Skin epidermis (tissue), 12 donors: ENCODE data around the gene TRAF2.
"Not testable (repeated sequence)": the region's sequence is repeated elsewhere in the genome, so short reads cannot be mapped to it uniquely, and the experiment has no call there.

Experiments used
- H3K27ac ChIP-seq, 21 experiments: fragments of 200-600 bp; sonication (generic) in 11 of 21; one replicate each; pipeline ENCODE4 v1.5.0; 2020; ENCODE audit warnings: mild to moderate bottlenecking in 3 of 21, inconsistent platforms in 2 of 21, moderate library complexity in 2 of 21
- H3K4me3 ChIP-seq, 7 experiments: fragments of 200-600 bp; sonication (generic) in 2 of 7; one replicate each; pipeline ENCODE4 v1.5.0; 2020; ENCODE audit warnings: inconsistent platforms in 2 of 7, mild to moderate bottlenecking in 2 of 7, moderate library complexity in 1 of 7

Gene TRAF2, protein sequence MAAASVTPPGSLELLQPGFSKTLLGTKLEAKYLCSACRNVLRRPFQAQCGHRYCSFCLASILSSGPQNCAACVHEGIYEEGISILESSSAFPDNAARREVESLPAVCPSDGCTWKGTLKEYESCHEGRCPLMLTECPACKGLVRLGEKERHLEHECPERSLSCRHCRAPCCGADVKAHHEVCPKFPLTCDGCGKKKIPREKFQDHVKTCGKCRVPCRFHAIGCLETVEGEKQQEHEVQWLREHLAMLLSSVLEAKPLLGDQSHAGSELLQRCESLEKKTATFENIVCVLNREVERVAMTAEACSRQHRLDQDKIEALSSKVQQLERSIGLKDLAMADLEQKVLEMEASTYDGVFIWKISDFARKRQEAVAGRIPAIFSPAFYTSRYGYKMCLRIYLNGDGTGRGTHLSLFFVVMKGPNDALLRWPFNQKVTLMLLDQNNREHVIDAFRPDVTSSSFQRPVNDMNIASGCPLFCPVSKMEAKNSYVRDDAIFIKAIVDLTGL

DNA sequence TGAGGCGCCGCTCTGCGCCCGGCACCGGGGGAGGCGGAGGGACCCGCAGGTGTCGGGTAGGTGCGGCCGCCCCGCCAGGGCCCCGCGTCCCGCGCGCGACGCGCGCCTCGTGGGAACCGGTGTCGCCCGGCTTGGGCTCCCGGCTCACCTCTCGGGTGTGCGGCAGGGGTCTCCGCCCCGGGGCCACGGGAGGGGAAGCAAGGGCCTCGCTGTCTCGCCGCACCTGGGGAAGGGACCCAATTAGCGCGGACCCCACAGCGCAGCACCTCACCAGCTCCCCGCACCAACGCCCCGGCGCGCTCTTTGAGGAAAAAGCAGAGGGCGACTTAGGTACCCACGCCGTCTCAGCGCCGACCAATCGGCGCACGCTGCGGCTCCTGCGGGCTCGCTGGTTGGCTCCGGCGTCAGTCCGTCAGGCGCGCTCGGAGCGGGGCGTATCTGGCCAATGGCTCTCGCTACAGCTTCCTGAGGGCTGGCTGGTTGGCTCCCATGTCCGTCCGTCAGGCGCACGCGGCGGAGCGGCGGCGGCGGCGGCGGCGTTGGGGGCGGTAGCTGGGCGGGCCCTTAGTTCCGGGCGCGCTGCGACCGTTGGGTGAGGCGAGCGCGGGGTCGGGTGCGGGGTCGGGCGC lies at the start of gene TRAF2:
Gene TRAF2, plus strand, starts transcription at position 567 of the 629 bp plus-strand sequence. CDS start 12,225 bp downstream, outside the sequence.
- peak within 1 kb of the TSS; percentile 77 to 99 (median 90) for H3K4me3 ChIP-seq
- H3K27ac ChIP-seq, result peak within 1 kb of the TSS; percentile 84 to 99 (median 91)

DNA sequence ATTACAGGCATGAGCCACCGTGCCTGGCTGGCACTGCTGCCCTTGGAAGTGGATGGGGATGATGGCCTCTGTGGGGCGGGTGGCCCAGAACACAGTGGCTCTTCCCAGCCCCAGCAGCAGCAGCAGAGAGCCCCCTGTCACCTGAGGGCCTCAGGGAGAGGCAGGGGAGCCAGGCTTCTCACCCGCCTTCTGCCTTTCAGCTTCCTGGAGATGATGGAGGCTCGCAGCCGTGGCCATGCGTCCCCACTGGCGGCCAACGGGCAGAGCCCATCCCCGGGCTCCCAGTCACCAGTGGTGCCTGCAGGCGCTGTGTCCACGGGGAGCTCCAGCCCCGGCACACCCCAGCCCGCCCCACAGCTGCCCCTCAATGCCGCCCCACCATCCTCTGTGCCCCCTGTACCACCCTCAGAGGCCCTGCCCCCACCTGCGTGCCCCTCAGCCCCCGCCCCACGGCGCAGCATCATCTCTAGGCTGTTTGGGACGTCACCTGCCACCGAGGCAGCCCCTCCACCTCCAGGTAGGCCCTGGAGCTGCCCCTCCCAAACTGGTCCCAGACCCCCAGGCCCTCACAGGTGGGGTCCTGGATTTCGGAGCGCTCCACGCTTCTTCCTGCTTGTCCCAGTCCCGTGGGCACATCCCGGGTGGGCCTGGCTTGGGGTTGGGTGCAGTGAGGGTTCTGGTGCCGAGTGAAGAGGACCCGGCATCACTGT lies 49.0 kb upstream of the TRAF2 start:
- no peak overlapping the region for H3K27ac ChIP-seq
- no peak overlapping the region for H3K4me3 ChIP-seq

DNA sequence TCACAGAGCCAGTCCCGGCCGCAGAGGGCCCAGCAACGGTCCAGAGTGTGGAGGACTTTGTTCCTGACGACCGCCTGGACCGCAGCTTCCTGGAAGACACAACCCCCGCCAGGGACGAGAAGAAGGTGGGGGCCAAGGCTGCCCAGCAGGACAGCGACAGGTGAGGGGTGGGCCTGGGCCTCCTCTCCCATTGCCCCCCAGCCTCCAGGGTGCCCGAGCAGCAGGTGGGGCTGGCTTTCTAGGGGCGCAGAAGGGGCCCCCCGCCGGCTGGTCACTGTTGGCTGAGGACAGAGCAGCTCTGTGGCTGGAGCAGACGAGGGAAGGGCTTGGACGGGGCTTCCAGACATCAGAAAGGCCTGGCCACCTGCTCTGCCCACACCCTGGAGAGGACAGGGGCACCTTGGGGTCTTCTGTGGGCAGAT lies 48.4 kb upstream of the TRAF2 start:
- not testable (repeated sequence) for H3K27ac ChIP-seq, H3K4me3 ChIP-seq

DNA sequence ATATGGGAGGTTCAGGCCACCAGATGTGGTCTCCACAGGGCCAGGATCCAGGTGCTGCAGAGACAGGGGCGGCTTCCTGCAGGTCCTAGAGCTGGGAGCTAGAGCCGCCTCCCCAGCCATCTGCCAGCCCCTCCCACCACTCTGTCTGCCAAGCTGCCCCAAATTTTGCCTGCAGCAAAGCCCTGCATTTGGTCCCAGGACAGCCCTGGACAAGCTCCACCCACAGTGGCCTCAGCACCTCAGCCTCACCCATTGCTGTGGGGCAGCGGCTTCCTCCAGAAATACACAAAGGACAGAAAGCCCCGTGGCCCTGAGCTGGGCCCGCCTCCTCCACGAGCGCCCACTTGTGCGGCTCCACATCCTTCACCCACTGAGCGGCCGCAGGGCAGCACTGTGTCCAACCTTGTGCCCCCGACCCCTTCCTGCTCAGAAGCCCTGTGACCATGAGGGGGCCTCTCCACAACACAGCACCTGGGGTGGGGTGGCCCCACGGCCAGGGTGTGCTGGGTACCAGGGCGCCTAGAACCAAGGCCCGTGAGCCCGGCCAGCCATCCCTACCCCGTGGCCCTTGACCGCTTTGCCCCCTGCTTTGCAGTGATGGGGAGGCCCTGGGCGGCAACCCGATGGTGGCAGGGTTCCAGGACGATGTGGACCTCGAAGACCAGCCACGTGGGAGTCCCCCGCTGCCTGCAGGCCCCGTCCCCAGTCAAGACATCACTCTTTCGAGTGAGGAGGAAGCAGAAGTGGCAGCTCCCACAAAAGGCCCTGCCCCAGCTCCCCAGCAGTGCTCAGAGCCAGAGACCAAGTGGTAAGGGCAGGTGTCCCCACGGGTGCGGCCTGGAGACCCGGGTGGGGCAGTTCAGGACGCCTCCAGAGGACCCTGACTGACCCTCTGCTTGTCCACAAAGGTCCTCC lies 47.7 kb upstream of the TRAF2 start:
- no peak overlapping the region for H3K27ac ChIP-seq
- H3K4me3 ChIP-seq, result no peak overlapping the region

DNA sequence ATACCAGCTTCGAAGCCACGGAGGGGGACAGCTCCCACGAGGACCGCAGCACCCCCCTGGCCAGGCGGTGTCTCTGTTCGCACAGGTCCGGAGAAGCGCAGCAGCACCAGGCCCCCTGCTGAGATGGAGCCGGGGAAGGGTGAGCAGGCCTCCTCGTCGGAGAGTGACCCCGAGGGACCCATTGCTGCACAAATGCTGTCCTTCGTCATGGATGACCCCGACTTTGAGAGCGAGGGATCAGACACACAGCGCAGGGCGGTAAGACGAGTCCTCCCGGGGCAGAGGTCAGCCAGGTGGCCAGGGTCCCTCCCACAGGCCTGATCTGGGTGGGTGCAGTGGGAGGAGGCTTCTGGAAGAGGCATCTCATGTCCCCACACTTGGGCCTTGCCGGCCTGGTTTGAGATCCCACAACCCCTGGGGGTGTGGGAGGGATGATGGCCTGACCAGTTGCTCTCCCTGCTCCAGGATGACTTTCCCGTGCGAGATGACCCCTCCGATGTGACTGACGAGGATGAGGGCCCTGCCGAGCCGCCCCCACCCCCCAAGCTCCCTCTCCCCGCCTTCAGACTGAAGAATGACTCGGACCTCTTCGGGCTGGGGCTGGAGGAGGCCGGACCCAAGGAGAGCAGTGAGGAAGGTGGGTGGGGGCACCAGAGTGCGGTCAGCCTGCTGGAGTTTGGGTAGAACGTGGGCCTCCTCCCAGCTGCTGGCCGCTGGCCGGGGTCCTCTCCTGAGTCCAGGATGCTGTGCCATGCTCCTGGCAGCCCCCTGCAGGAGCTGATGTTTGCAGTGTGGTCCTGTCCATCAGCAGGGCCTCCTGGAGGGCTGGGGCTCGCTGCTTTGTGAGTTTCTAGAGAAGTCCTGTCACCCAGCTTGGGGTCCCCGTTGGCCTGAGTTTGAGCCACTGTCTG lies 46.8 kb upstream of the TRAF2 start:
- H3K4me3 ChIP-seq, result no peak overlapping the region
- no peak overlapping the region for H3K27ac ChIP-seq

DNA sequence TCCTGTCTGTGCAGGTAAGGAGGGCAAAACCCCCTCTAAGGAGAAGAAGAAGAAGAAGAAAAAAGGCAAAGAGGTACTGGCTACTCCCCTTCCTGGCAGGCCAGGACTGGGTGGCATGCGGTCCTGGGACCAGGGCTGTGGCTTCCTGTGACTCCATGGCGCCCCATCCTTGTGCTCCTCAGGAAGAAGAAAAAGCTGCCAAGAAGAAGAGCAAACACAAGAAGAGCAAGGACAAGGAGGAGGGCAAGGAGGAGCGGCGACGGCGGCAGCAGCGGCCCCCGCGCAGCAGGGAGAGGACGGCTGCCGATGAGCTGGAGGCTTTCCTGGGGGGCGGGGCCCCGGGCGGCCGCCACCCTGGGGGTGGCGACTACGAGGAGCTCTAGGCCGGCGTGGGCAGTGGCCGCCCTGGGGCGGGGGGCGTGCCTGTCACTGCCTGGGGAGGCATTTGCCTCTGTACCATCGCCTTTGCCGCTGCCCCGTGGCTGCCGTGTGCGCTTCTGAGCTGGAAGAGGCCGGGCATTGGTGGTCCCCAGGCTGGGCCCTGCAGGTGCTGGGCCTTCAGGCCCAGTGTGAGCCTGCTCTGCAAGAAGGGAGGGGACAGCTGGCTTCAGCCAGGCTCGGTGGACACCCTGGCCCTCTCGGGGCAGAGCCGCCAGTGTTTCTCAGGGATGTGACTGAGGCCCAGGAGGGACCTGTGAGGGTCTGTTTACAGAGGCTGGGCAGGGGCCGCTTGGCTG lies 46.0 kb upstream of the TRAF2 start:
- Histone ChIP-seq H3K4me3 (no peak overlapping the region), H3K27ac (peak overlapping the region in 1 of 21 experiments; percentile 27)

DNA sequence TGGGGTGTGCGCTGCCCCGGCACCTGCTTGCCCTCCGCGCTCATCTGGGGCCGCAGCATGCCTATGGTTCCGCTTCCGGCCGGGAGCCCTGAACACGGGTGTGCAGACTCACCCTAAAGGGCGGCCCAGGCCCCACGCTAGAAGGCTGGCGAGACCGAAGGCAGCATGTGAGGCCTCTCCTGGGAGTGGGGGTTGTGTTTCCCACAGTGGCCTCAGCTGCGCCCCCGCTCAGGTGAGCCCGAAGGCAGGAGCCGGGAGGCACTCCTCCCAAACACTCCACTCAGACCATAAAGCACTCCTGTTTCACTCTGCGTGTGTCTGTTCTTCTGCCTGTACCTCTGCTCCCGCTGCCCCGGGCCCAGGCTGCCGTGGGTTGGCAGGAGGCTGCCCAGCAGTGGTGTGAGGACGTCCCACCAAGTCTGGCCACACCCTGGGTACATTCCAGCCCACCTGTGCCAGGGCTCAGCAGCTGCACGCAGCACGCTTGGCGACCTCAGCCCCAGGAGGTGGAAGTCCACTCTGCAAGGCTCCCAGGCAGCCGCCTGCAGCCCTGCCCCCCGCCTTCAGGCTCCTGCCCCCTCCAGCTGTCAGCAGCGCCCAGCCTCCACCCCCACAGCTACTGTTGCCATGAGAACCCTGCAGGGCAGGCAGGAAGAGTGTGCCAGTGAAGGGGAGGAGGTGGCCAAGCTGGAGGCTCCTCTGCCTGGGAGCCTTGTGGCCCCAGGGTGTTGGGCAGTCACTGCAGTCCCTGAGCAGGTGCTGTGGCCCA lies 45.3 kb upstream of the TRAF2 start:
- H3K27ac ChIP-seq, result peak overlapping the region in 3 of 21 experiments; percentile 2 to 29 (median 27)
- H3K4me3 ChIP-seq, result no peak overlapping the region

DNA sequence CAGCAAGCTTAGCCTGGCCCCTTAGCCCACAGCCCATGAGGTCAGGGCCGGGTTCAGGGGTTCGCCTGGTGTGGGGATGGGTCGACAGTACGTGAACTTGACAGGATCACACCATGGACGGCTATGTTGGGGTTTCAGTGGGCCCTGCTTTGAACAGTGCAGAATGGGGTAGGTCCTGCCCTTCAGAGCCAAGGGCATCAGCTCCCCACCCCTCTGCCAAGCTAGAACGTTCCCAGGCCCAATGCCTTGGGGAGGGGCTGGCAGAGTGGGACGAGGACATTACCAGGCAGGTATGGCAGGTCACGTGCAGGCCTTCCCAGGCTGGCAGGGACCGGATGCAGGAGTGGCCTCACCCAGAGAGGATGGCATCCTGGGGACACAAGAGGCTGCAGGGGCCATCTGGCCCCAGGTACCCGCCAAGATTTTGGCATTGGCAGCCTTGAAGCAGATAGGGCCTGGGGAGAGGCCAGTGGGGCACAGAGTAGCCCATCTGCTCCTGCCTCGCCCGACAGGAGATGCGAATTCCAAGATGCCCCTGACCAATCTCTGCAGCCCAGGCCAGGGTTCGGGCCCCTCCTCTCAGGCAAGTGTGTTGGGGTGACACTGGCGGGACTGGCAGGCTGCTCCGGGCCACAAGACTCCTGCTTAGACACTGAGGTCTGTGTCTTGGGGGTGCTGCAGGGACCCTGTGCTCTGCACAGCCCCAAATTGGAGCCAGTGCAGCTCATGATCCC lies 44.5 kb upstream of the TRAF2 start:
- Histone ChIP-seq H3K4me3 (peak overlapping the region in 5 of 7 experiments; percentile 35 to 52 (median 44)), H3K27ac (peak overlapping the region in 2 of 21 experiments; percentile 50 to 64)

DNA sequence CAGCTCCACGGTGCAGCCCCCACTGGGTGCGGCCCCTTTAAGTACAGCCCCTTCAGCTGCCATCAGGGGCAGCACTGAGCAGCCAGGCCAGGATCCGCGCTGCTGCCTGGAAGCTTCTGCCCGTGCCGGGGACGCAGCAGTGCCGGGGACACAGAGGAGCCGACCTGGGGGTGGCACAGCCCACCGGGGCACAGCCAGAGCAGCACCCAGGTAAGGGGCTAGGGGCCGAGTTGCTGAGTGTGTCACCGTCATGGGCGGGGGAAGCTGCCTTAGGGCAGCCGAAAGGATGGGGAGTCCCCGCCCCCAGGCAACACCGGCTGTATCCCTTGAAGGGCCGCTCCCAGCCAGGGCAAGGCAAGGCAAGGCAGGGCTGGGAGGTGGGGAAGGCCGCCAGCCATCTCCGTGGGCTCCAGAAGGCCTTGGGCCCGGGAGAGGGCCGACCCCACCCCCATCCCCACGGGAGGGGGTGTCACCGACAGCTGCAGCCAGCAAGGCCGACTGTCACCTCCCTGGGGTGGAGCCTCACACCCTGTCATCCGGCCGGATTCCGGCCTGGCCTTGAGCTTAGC lies 43.9 kb upstream of the TRAF2 start, which contains the start of gene AJM1:
Gene AJM1, plus strand, starts transcription at position 99 of the 569 bp plus-strand sequence. CDS start 1,937 bp downstream, outside the sequence.
- Histone ChIP-seq H3K27ac (peak within 1 kb of the TSS in 10 of 21 experiments; percentile 0 to 64 (median 32)), H3K4me3 (peak within 1 kb of the TSS; percentile 20 to 52 (median 43))

DNA sequence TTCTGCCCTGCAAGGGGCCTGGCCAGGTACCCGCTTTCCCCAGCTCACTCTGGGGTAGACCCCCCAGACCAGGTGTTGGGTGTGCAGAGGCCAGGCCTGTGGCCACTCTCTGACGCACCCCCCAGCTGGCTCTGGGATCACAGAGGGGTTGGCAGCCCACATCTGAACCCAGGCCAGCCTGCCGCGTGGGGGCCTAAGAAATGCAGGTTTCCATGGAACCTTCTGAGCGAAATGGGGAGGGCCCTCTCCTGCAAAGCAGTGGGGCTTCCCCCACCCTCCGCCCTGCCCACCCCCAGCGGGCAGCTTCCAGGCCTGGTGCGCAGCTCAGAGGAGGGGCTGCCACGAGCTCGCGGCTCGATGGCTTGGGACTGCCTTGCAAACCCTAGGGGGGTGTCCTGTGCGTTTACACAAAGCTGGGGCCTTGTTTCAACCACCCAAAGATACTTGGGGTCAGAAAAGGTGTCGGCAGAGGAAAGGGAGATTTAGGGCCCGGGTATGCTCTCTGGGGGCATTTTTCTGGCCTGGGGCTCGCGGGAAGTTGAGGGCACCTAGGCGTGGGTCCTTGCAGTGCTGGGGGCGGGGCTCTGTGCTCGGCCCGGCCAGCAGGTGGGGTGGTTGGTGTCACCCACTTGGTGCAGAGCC lies 43.0 kb upstream of the TRAF2 start:
- Histone ChIP-seq H3K4me3 (peak overlapping the region in 6 of 7 experiments; percentile 1 to 52 (median 44)), H3K27ac (peak overlapping the region in 3 of 21 experiments; percentile 0 to 31 (median 29))

DNA sequence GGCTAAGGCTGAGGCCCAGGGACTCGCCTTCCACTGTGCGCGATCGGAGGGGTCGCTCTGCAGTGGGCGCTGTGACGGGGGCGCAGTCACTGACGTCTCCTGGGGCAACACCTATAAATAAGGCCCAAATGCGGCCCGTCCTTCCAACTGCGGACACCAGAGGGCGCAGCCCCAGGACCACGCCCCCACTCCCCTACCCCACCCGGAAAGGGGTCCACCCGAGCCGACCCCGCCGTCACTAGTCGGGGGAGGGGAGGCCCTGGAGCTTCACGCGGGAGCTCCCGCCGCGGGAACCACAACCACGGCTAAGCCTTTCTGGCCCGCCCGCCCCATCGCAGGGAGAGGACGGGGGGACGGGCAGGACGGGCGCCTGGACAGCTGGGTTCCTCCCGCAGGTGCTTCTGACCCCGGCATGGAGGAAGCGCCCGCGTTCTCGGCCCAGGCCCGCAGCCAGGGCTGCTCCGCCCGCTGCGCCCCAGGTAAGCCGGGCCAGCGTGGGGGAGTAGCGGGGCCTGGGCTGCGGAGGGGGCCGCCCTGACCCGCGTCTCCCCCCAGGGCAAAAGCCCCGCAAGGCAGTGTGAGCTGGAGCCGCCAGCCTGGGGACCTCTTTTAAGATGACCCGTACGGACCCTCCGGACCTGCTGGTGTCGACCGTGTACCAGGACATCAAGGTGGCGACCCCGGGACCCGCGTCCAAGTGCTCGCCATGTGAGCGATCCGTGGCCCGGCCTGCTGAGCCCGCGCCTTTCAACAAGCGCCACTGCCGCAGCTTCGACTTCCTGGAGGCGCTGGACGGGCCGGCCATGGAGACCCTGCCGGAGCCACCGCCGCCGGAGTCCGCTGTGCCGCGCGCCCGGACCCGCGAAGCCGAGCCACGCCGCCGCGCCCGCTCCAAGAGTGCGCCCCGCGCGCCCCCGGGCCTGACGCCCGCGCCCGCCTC lies 42.2 kb upstream of the TRAF2 start:
- not testable (repeated sequence) for H3K27ac ChIP-seq
- H3K4me3 ChIP-seq, result peak overlapping the region in 1 of 7 experiments; percentile 50

DNA sequence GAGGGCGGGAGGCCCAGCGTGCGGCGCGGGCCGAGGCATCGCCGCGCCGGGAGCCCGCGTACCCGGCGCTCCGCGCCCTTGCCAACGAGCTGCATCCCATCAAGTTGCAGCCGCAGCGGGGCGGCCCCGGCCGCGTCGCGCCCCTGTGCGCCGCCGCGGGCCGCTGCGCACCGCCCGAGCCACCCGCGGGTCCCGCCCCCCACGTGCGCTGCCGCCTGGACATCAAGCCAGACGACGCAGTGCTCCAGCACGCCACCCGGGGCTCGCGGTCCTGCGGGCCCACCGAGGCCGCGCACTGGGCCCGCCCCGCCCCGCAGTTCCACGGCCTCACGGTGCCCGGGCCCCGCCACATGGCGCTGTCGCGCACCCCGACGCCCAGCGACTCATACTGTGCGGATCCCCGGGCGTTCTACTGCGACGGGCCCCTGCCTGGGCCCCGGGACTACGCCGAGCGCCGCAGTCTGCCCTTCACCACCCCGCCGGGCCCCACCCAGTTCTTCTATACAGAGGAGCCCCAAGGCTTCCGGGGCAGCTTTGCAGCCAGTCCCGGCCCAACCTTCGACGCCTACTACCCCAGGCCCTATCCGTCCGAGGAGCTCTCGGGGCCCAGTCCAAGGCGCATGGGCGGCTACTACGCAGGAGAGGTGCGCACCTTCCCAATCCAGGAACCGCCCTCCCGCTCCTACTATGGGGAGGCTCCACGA lies 41.4 kb upstream of the TRAF2 start:
- no peak overlapping the region for H3K27ac ChIP-seq
- no peak overlapping the region for H3K4me3 ChIP-seq
